ENCODE results near the gene SPSB1. TPM values are rescaled to one million over a fixed set of nuclear protein-coding genes. Genes with fewer than 3 reads are reported as not detected.

SPSB1 gene
- total RNA-seq, 8 experiments from 2014 or later: 1.3 to 30.4 (median 3.9) TPM

DNA sequence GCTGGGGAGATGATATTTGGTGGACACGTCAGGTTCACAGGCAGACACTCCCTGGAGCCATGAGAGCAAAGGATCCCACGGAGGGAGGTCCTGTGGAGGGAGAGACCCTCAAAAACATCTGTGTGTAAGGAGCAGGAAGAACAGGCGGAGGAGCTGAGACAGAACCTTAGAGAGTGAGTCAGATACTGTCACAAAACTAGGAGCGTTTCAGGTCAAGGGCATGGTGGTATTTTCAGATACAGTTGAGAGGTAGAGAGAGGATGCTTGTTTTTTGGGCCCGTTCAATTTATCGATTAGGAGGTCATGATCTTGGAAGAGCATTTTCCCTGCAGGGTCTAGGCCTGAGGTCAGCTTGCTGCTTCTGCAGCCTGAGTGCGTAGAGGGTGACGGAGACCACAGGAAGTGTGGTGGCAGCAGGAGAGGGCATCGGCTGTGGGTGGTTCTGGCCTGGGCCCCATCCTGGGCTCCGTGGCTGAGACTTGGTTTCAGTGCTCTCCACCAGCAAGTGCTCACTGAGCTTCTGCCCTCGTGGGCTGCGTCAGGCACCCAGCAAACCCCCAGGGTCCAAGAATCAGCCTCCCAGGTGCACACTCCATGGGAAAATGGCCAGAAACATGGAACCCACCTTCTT, 39.9 kb downstream of the SPSB1 start:
- Histone ChIP-seq H3K27ac (no peak overlapping the region), H3K4me1 (replicated peaks in 1 of 2) (no peaks in the 10 kb centered on the region), H3K4me3 (no peak overlapping the region)
- in situ Hi-C loops (cut with MboI; ENCODE audit: low pct_unique_long_range_greater_than_20kb in 2 of 9, low sequenced_read_pairs in 9 of 9, unreplicated experiment in 9 of 9): no loop called here
- 61 to 100% (median 87%) methylated on average over 2 to 12 of the region's 12 CpGs for WGBS, 10 experiments
- ATAC-seq (replicated peaks in 6 of 8): no peak

DNA sequence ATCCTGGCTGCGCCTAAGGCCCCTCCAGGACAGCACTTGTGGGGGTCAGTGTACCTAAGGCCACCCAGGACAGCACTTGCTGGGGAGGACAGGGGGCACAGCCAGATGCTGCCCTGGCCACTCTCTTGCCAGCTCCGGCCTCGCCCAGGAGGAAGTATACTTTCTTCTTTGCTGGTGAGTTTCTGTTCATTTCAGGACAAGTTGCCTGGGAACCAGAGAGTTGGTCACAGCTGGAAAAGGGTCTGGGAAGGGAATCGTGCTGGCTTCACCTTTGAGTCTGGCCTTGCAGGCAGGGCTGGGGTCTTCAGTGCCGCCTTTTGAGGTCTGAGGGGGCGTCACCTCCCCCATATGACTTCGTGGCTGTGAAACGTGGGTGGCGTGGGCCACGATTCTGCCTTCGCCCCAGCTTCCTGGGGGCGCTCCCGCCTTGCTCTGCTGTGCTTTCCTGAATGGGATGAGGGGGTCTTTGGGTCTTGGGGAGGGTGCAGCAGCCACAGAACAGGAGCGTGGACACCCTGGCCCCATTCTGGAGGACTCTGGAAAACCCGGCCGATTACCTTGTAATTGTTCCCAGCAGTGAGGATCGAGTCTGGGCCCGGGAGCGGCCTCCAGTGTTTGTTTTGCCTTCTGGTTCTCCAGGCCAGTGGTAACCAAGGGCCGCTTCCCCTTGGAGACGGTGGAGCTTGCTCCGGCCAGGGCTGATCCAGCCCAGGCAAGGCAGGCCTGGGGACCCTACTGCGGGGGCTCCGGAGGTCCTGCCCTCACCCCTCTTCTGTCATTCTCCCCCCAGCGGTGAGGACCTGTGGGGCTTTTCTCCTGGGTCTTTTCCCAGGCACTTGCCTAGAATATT, 45.9 kb downstream of the SPSB1 start:
- ATAC-seq (replicated peaks in 6 of 8): peak in 7 of 8 experiments; percentile 40 to 94 (median 63)
- no peak overlapping the region for H3K4me3 ChIP-seq
- 21 to 92% (median 77%) methylated on average over 1 to 14 of the region's 25 CpGs; no CpG with 5 or more reads in 2 of the 10 experiments for WGBS, 10 experiments
- peak overlapping the region in 1 of 2 donors; percentile 27 for H3K27ac ChIP-seq
- peaks cover 13 to 26% of the 10 kb centered on the region in 2 donors for H3K4me1 ChIP-seq (replicated peaks in 1 of 2)
- in situ Hi-C loops (cut with MboI; ENCODE audit: low pct_unique_long_range_greater_than_20kb in 2 of 9, low sequenced_read_pairs in 9 of 9, unreplicated experiment in 9 of 9): no loop called here

DNA sequence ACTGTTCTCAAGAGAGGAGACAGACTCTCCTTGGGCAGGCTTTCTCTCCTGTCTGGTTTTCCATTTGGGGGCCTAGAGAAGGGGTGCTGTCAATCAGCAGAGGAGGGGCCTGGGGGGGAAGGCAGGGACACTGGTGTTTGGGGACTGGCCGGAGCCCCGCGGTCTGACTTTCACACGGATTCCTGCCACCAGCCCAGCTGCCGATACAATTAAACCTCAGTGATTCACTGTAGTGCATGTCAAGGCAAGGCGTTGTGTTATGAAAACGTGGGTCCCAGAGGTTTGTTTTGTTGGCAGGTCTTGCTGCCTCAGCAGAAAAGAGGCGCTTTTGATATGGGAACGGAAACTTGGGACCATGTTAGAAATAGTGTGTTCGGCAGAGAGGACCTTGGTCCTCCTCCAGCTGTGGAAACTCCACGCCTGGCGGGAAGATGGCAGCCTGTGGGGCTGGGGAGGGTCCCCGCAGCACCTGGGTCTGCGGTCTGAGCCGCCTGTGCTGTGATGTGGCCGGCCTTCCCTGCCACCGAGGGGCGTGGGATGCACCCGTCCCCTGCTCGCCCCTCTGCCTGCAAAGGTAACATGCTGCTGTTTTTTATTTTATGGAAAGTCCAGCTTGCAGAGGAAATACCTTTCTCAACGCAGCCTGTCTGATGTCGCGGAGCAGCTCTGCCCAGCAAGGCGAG, 47.6 kb downstream of the SPSB1 start:
- Histone ChIP-seq H3K27ac (no peak overlapping the region), H3K4me3 (no peak overlapping the region), H3K4me1 (replicated peaks in 1 of 2) (peaks cover 13 to 26% of the 10 kb centered on the region in 2 donors)
- ATAC-seq (replicated peaks in 6 of 8): peak in 4 of 8 experiments; percentile 15 to 37 (median 24)
- in situ Hi-C loops (cut with MboI; ENCODE audit: low pct_unique_long_range_greater_than_20kb in 2 of 9, low sequenced_read_pairs in 9 of 9, unreplicated experiment in 9 of 9): no loop called here
- whole genome bisulfite sequencing, 10 experiments: 69 to 92% (median 77%) methylated on average over 2 to 19 of the region's 24 CpGs; no CpG with 5 or more reads in 6 of the 10 experiments

DNA sequence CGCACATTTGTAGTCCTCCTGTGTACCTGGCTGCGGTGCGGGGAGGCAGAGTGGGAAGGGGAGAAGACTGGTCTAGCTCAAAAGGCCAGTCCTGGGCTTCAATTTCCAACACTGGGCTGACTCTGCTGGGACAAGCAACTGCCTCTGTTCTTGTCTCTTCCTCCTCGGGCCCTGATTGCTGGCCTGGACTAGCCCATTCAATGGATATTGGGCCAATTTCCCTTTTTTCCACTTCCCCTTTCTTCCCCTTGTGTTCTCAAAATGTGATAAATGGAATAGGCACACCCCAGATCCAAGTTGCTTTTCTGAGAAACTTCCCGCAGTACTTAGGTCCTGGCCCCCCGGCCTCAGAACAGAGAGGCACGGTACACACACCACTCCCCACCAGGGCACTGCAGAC, 48.2 kb downstream of the SPSB1 start:
- H3K27ac ChIP-seq: no peak overlapping the region
- H3K4me1 ChIP-seq (replicated peaks in 1 of 2): peaks cover 13 to 26% of the 10 kb centered on the region in 2 donors
- ATAC-seq (replicated peaks in 6 of 8): no peak
- in situ Hi-C loops (cut with MboI; ENCODE audit: low pct_unique_long_range_greater_than_20kb in 2 of 9, low sequenced_read_pairs in 9 of 9, unreplicated experiment in 9 of 9): no loop called here
- WGBS, 10 experiments: 40 to 94% (median 88%) methylated on average over 1 to 7 of the region's 7 CpGs; no CpG with 5 or more reads in 3 of the 10 experiments
- no peak overlapping the region for H3K4me3 ChIP-seq

DNA sequence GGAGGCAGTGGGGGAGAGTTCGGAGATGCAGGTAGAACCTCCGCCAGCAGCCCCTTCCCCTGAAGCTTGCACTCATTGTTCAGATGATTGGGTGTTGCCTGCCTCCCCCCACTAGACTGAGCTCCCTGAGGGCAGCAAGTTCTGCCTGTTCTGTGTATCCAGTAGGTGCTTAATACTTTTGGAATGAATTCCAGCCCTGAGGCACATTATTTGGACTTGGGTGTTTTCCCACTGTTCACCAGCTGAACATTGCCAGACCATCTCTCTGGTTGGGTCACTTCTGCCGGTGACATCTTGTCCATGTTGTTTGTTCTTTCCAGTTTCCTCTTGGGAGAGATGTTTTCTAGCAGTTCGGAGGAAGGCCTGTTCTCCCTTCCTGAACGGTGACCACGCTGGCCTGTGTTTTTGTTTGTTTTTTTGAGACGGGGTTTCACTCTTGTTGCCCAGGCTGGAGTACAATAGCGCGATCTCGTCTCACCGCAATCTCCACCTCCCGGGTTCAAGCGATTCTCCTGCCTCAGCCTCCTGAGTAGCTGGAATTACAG, 48.7 kb downstream of the SPSB1 start:
- no peak for ATAC-seq (replicated peaks in 6 of 8)
- Histone ChIP-seq H3K4me3 (no peak overlapping the region), H3K27ac (no peak overlapping the region), H3K4me1 (replicated peaks in 1 of 2) (peaks cover 13 to 26% of the 10 kb centered on the region in 2 donors)
- WGBS, 10 experiments: 78 to 100% (median 93%) methylated on average over 2 to 8 of the region's 13 CpGs; no CpG with 5 or more reads in 1 of the 10 experiments
- in situ Hi-C loops (cut with MboI; ENCODE audit: low pct_unique_long_range_greater_than_20kb in 2 of 9, low sequenced_read_pairs in 9 of 9, unreplicated experiment in 9 of 9): no loop called here

DNA sequence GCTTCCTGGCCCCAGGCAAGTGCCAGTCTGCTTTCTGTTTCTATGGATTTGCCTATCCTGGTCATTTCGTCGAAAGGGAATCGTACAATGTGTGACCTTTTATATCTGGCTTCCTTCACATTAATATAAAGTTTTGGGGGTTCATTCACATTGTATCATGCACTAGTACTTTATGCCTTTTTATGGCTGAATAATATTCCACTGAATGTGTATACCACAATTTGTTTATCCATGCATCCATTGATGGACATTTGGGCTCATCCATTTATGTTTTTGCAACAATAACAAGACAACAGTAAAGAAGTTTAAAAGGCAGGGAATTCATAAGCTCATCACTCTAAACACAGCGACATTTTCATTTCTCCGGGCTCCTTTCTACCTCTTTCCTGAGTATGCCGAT, 50.6 kb downstream of the SPSB1 start:
- peaks cover 13 to 22% of the 10 kb centered on the region in 2 donors for H3K4me1 ChIP-seq (replicated peaks in 1 of 2)
- H3K27ac ChIP-seq: no peak overlapping the region
- ATAC-seq (replicated peaks in 6 of 8): no peak
- WGBS, 10 experiments: 40 to 100% (median 96%) methylated on average over 1 to 6 of the region's 6 CpGs
- H3K4me3 ChIP-seq: no peak overlapping the region
- in situ Hi-C loops (cut with MboI; ENCODE audit: low pct_unique_long_range_greater_than_20kb in 2 of 9, low sequenced_read_pairs in 9 of 9, unreplicated experiment in 9 of 9): no loop called here

DNA sequence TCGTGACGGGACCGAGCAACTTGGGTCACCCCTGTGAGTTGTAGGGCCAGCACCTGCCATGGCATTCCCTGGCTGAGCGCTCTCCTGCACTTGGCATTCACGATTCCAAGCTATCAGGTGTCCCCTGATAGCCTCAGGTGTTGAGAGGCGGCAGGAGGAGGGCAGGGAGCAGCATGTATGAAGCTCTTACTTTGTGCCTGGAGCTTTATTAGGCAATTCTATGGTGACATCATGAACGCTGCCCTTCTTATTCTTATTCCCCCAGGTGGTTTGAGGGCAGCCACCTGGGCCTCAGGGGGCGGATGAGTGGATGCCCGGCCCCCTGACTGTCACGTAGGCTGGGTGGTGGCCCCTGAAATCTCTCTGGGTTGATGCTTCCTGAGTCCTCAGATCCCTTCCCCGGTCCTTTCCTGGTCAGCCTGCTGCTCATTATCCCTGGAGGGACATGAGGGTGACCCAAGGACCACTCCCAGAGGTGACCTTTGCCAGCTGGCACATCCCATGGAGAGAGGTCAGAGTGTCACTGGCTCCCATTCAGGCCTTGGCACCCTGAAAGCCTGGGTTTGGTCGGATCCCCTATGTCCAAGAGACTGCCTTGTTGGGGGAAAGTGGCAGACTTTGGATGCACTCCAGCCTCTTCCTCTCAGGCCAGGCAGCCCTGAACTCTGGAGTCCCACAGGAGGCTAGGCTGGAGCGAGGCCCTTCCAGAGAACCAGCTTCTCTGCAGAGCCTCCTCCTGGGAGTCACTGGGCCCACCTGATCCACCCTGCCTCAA, 51.9 kb downstream of the SPSB1 start:
- no peak for ATAC-seq (replicated peaks in 6 of 8)
- Histone ChIP-seq H3K4me3 (no peak overlapping the region), H3K27ac (no peak overlapping the region), H3K4me1 (replicated peaks in 1 of 2) (peaks cover 8 to 12% of the 10 kb centered on the region in 2 donors)
- in situ Hi-C loops (cut with MboI; ENCODE audit: low pct_unique_long_range_greater_than_20kb in 2 of 9, low sequenced_read_pairs in 9 of 9, unreplicated experiment in 9 of 9): no loop called here
- WGBS, 10 experiments: 40 to 94% (median 79%) methylated on average over 1 to 11 of the region's 13 CpGs; no CpG with 5 or more reads in 4 of the 10 experiments

DNA sequence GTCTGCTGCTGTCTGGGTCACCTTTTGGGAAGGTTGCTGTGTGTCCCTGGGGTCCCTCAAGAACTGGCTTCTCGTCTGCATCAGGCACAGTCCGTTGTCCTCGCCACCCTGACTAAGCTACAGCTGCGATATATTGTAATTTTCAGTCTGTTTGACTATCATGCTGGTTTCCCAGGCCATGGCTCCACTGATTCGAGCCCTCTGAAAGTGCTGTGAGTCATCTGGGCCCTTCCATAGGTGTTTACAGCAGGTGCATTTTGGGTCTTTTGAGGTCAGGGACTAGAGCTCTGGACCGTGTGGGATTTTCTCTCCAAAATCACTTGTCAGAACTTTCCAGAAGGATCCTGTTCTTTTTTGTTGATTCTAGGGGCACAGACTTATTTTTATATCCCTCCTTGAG, 52.8 kb downstream of the SPSB1 start:
- H3K27ac ChIP-seq: no peak overlapping the region
- peaks cover under 1 to 3% of the 10 kb centered on the region in 2 donors for H3K4me1 ChIP-seq (replicated peaks in 1 of 2)
- in situ Hi-C loops (cut with MboI; ENCODE audit: low pct_unique_long_range_greater_than_20kb in 2 of 9, low sequenced_read_pairs in 9 of 9, unreplicated experiment in 9 of 9): no loop called here
- no peak overlapping the region for H3K4me3 ChIP-seq
- 0 to 95% (median 80%) methylated on average over 1 to 6 of the region's 6 CpGs; no CpG with 5 or more reads in 5 of the 10 experiments for WGBS, 10 experiments
- ATAC-seq (replicated peaks in 6 of 8): no peak

DNA sequence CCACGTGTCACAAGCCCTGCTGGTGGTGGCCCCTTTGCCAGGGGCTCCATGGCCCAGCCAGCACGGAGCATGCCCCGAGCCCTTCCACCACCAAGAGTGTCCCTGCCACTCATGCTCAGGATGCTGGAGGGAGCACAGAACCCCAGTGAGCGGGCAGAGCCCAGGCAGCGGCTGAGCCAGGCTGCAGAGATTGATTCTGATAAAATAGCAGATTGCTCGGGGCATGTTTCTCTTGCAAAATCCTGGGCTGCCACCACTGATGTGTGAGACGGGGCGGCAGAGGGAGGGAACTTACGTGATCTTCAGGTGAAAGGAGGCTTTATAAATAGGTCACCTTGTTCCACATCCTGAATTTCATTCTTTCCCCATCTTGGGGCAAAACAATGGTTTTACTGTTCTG, 53.2 kb downstream of the SPSB1 start:
- Histone ChIP-seq H3K4me3 (no peak overlapping the region), H3K27ac (no peak overlapping the region), H3K4me1 (replicated peaks in 1 of 2) (no peaks in the 10 kb centered on the region)
- WGBS, 10 experiments: 40 to 100% (median 90%) methylated on average over 1 to 9 of the region's 9 CpGs; no CpG with 5 or more reads in 4 of the 10 experiments
- no peak for ATAC-seq (replicated peaks in 6 of 8)
- in situ Hi-C loops (cut with MboI; ENCODE audit: low pct_unique_long_range_greater_than_20kb in 2 of 9, low sequenced_read_pairs in 9 of 9, unreplicated experiment in 9 of 9): no loop called here

DNA sequence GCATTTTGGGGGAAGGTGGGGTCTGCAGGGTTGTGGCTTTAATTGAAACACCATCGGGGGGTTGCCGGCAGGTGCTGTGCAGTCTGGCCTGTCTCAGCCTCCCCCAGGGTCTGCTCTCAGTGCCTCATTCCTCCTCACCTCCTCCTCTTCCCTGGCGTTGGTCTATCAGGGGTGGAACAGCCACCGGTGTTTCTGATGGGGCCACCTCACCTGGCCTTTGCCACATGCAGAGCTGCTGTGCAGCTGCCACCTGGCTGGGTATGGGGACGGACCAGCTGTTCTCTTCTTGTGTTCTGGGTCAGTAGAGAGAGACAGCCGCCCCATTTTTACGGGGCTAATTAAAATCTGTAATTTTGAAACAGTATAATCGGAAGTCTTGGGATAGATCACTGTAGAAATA, 53.9 kb downstream of the SPSB1 start:
- in situ Hi-C loops (cut with MboI; ENCODE audit: low pct_unique_long_range_greater_than_20kb in 2 of 9, low sequenced_read_pairs in 9 of 9, unreplicated experiment in 9 of 9): no loop called here
- WGBS, 10 experiments: 60 to 100% (median 93%) methylated on average over 1 to 6 of the region's 8 CpGs; no CpG with 5 or more reads in 4 of the 10 experiments
- Histone ChIP-seq H3K4me1 (replicated peaks in 1 of 2) (peaks cover 0 to 2% of the 10 kb centered on the region in 2 donors), H3K27ac (no peak overlapping the region), H3K4me3 (no peak overlapping the region)
- ATAC-seq (replicated peaks in 6 of 8): no peak

DNA sequence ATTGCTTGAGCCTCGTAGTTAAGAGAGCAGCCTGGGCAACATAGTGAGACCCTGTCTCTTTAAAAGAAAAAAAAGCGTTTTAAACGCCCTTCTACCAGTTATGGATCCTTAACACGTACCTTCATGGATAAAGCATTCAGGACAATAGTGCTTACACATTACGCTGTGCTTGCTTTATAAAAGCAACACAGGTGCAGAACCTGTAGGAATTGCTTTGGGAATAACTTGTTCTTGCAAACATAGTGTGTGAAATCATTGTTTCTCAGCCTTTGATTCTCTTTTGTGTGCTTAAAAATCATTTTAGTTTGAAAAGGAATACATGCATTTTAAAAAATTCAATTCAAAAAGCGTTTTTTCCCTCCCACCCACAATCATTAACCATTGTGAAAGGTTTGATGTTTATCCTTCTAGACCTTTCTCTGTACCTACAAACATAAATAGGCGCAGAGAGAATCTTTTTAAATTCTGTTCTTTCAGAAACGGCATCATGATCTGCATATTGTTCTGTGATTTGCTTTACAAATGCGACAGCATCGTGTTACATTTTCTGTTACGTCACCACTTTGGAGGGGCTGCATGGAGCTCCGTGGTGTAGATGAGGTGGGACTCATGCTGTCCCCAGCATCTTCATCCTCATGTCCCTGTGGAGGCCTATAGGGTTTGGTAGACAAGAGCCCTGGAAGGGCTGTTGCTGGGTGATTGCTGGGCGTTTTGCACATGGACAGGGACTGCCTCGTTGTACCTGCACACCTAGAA, 54.6 kb downstream of the SPSB1 start:
- H3K27ac ChIP-seq: no peak overlapping the region
- no peak overlapping the region for H3K4me3 ChIP-seq
- in situ Hi-C loops (cut with MboI; ENCODE audit: low pct_unique_long_range_greater_than_20kb in 2 of 9, low sequenced_read_pairs in 9 of 9, unreplicated experiment in 9 of 9): no loop called here
- ATAC-seq (replicated peaks in 6 of 8): peak in 1 of 8 experiments; percentile 49
- WGBS, 10 experiments: 20 to 78% (median 47%) methylated on average over 1 to 14 of the region's 14 CpGs
- peaks cover 6 to 9% of the 10 kb centered on the region in 2 donors for H3K4me1 ChIP-seq (replicated peaks in 1 of 2)

All from motor neuron (in vitro differentiated cells).